ENCODE data around the gene SLC17A8. TPM values are rescaled to one million over a fixed set of nuclear protein-coding genes. Genes with fewer than 3 reads are reported as not detected.

Gene SLC17A8
- polyA plus RNA-seq, 1 experiment, result not detected

- no peaks in the 10 kb centered on the region for H3K27me3 ChIP-seq (ENCODE audit: control insufficient read depth, insufficient read depth, low read length)
Observed at GRCh38 chr12:100376161-100376560, 19.3 kb downstream of the SLC17A8 start.

GRCh38 chr12:100381379-100381778 lies 24.5 kb downstream of the SLC17A8 start:
- Histone ChIP-seq H3K4me3 (ENCODE audit: low read depth, low read length) (no peak overlapping the region), H3K27ac (ENCODE audit: low read depth, low read length) (no peak overlapping the region), H3K9me3 (ENCODE audit: control insufficient read depth, insufficient read depth, low read length) (no peaks in the 10 kb centered on the region), H3K27me3 (ENCODE audit: control insufficient read depth, insufficient read depth, low read length) (no peaks in the 10 kb centered on the region)
- POLR2A ChIA-PET, result no interaction called here
- CTCF ChIA-PET, result interaction anchor here (1.6 kb wide), 1 partner anchor 24 kb away, joined by 3 read pairs; no protein-coding TSS in a partner anchor
- no peak for TF ChIP-seq CTCF (IDR thresholded peaks at IDR 0.05; ENCODE audit: low read depth, low read length)
- no peak for DNase-seq (ENCODE audit: low read depth, low spot score)

More at GRCh38 chr12:100376161-100376560, 19.3 kb downstream of the SLC17A8 start:
- no peak for TF ChIP-seq CTCF (IDR thresholded peaks at IDR 0.05; ENCODE audit: low read depth, low read length)
- CTCF ChIA-PET, result no interaction called here
- H3K9me3 ChIP-seq (ENCODE audit: control insufficient read depth, insufficient read depth, low read length), result no peaks in the 10 kb centered on the region
- no peak overlapping the region for H3K27ac ChIP-seq (ENCODE audit: low read depth, low read length)
- DNase-seq (ENCODE audit: low read depth, low spot score), result no peak
- no peak overlapping the region for H3K4me3 ChIP-seq (ENCODE audit: low read depth, low read length)
- POLR2A ChIA-PET, result no interaction called here

GRCh38 chr12:100382338-100382737 lies 25.5 kb downstream of the SLC17A8 start:
- CTCF ChIA-PET, result no interaction called here
- no peaks in the 10 kb centered on the region for H3K27me3 ChIP-seq (ENCODE audit: control insufficient read depth, insufficient read depth, low read length)
- no peak overlapping the region for H3K27ac ChIP-seq (ENCODE audit: low read depth, low read length)
- H3K4me3 ChIP-seq (ENCODE audit: low read depth, low read length), result no peak overlapping the region
- H3K9me3 ChIP-seq (ENCODE audit: control insufficient read depth, insufficient read depth, low read length), result no peaks in the 10 kb centered on the region
- no peak for TF ChIP-seq CTCF (IDR thresholded peaks at IDR 0.05; ENCODE audit: low read depth, low read length)
- POLR2A ChIA-PET, result no interaction called here
- no peak for DNase-seq (ENCODE audit: low read depth, low spot score)

- DNase-seq (ENCODE audit: low read depth, low spot score), result no peak
- TF ChIP-seq CTCF (IDR thresholded peaks at IDR 0.05; ENCODE audit: low read depth, low read length), result no peak
- no peak overlapping the region for H3K27ac ChIP-seq (ENCODE audit: low read depth, low read length)
- H3K9me3 ChIP-seq (ENCODE audit: control insufficient read depth, insufficient read depth, low read length), result no peaks in the 10 kb centered on the region
- ChIA-PET CTCF (no interaction called here), POLR2A (no interaction called here)
- H3K27me3 ChIP-seq (ENCODE audit: control insufficient read depth, insufficient read depth, low read length), result no peaks in the 10 kb centered on the region
- no peak overlapping the region for H3K4me3 ChIP-seq (ENCODE audit: low read depth, low read length)
Observed at GRCh38 chr12:100383586-100384558, 27.0 kb downstream of the SLC17A8 start.

GRCh38 chr12:100384559-100384935 lies 27.7 kb downstream of the SLC17A8 start:
- Histone ChIP-seq H3K9me3 (ENCODE audit: control insufficient read depth, insufficient read depth, low read length) (no peaks in the 10 kb centered on the region), H3K4me3 (ENCODE audit: low read depth, low read length) (no peak overlapping the region), H3K27ac (ENCODE audit: low read depth, low read length) (no peak overlapping the region), H3K27me3 (ENCODE audit: control insufficient read depth, insufficient read depth, low read length) (no peaks in the 10 kb centered on the region)
- no peak for TF ChIP-seq CTCF (IDR thresholded peaks at IDR 0.05; ENCODE audit: low read depth, low read length)
- ChIA-PET POLR2A (no interaction called here), CTCF (no interaction called here)
- no peak for DNase-seq (ENCODE audit: low read depth, low spot score)

Measured in AG04450 (cell line).